ENCODE data around the gene ANKRD28.

ANKRD28 gene

GRCh38 chr3:15711281-15711680 lies 86.5 kb downstream of the ANKRD28 start:
- no peak for TF ChIP-seq CTCF (conservative IDR thresholded peaks at IDR 0.05; ENCODE audit: low read length)
- no peak for DNase-seq (ENCODE audit: low read depth)

GRCh38 chr3:15708882-15709677 lies 88.7 kb downstream of the ANKRD28 start:
- DNase-seq (ENCODE audit: low read depth) = peak; percentile 74
- TF ChIP-seq CTCF (conservative IDR thresholded peaks at IDR 0.05; ENCODE audit: low read length) = no peak
- H3K4me3 ChIP-seq (ENCODE audit: low read length) = no peak overlapping the region

More at GRCh38 chr3:15711281-15711680, 86.5 kb downstream of the ANKRD28 start:
- no peak overlapping the region for H3K4me3 ChIP-seq (ENCODE audit: low read length)

GRCh38 chr3:15707779-15708178 lies 90.0 kb downstream of the ANKRD28 start:
- DNase-seq (ENCODE audit: low read depth) = no peak
- TF ChIP-seq CTCF (conservative IDR thresholded peaks at IDR 0.05; ENCODE audit: low read length) = no peak
- no peak overlapping the region for H3K4me3 ChIP-seq (ENCODE audit: low read length)

- no peak for DNase-seq (ENCODE audit: low read depth)
- TF ChIP-seq CTCF (conservative IDR thresholded peaks at IDR 0.05; ENCODE audit: low read length) = no peak
- H3K4me3 ChIP-seq (ENCODE audit: low read length) = no peak overlapping the region
Observed at GRCh38 chr3:15703346-15703745, 94.4 kb downstream of the ANKRD28 start.

- no peak overlapping the region for H3K4me3 ChIP-seq (ENCODE audit: low read length)
- DNase-seq (ENCODE audit: low read depth) = no peak
- TF ChIP-seq CTCF (conservative IDR thresholded peaks at IDR 0.05; ENCODE audit: low read length) = no peak
Observed at GRCh38 chr3:15694628-15695027, 103.2 kb downstream of the ANKRD28 start.

GRCh38 chr3:15693355-15693754 lies 104.4 kb downstream of the ANKRD28 start:
- H3K4me3 ChIP-seq (ENCODE audit: low read length) = no peak overlapping the region
- peak; percentile 29 for DNase-seq (ENCODE audit: low read depth)
- TF ChIP-seq CTCF (conservative IDR thresholded peaks at IDR 0.05; ENCODE audit: low read length) = peak; percentile 34

GRCh38 chr3:15690748-15691147 lies 107.0 kb downstream of the ANKRD28 start:
- TF ChIP-seq CTCF (conservative IDR thresholded peaks at IDR 0.05; ENCODE audit: low read length) = no peak
- H3K4me3 ChIP-seq (ENCODE audit: low read length) = no peak overlapping the region
- DNase-seq (ENCODE audit: low read depth) = no peak

All from AG10803 (cell line).